CD14-positive monocyte (primary cell): ENCODE results near the gene HIPK3. TPM values are rescaled to one million over a fixed set of nuclear protein-coding genes. Genes with fewer than 3 reads are reported as not detected.

Experiments
- DNase-seq, 3 donors: peaks; one replicate each; pipeline ENCODE4 v3.0.0-alpha.2; 2011 to 2022
- H2AFZ ChIP-seq: 2 replicates; pipeline ENCODE4 v1.6.0; 2012; ENCODE audit warnings: mild to moderate bottlenecking, low read depth, low read length, inconsistent platforms; ENCODE audit not compliant: insufficient read depth, poor library complexity, severe bottlenecking
- H3K27ac ChIP-seq, 2 donors: 1 replicate in 1 of 2; 2 replicates in 1 of 2; pipeline ENCODE4 v1.5.1; 2012 to 2013; ENCODE audit warnings: low read length in 2 of 2, control low read depth in 1 of 2, inconsistent platforms in 1 of 2, low read depth in 1 of 2, mild to moderate bottlenecking in 1 of 2
- H3K27me3 ChIP-seq, 2 donors: one replicate each; pipeline versions ENCODE4 v1.6.0 to v1.6.1; 2011 to 2013; ENCODE audit warnings: low read length in 2 of 2; ENCODE audit not compliant: control insufficient read depth in 2 of 2, insufficient read depth in 2 of 2
- H3K36me3 ChIP-seq, 2 donors: replicated peaks in 1 of 2; 1 replicate in 1 of 2; 2 replicates in 1 of 2; pipeline versions ENCODE4 v1.5.1 to v1.6.1; 2012 to 2013; ENCODE audit warnings: low read length in 2 of 2, control low read depth in 1 of 2, inconsistent platforms in 1 of 2, mild to moderate bottlenecking in 1 of 2; ENCODE audit not compliant: insufficient read depth in 2 of 2, control insufficient read depth in 1 of 2
- H3K4me1 ChIP-seq, 2 donors: 1 replicate in 1 of 2; 2 replicates in 1 of 2; pipeline versions ENCODE4 v1.5.1 to v1.6.1; 2012 to 2013; ENCODE audit warnings: low read length in 2 of 2, control low read depth in 1 of 2, inconsistent platforms in 1 of 2, mild to moderate bottlenecking in 1 of 2, moderate library complexity in 1 of 2; ENCODE audit not compliant: insufficient read depth in 2 of 2, control insufficient read depth in 1 of 2
- H3K4me2 ChIP-seq: replicated peaks from 2 replicates; pipeline ENCODE3; 2012; ENCODE audit warnings: low read length, moderate library complexity, mild to moderate bottlenecking; ENCODE audit not compliant: poor library complexity, severe bottlenecking; ENCODE audit errors: extremely low read depth
- H3K4me3 ChIP-seq, 3 experiments: fragments of 200-600 bp in 1 of 3; sonication (generic) in 1 of 3; replicated peaks in 1 of 3; 1 replicate in 2 of 3; 2 replicates in 1 of 3; pipeline ENCODE4 v1.5.1; 2011 to 2013; ENCODE audit warnings: low read length in 3 of 3, mild to moderate bottlenecking in 3 of 3, control low read depth in 2 of 3, low read depth in 2 of 3, inconsistent platforms in 1 of 3, moderate library complexity in 1 of 3
- H3K79me2 ChIP-seq: 2 replicates; pipeline ENCODE4 v1.6.0; 2012; ENCODE audit warnings: mild to moderate bottlenecking, control low read depth, inconsistent platforms, low read length, moderate library complexity; ENCODE audit not compliant: insufficient read depth
- H3K9ac ChIP-seq: 2 replicates; pipeline ENCODE4 v1.6.0; 2017; ENCODE audit warnings: low read length, mild to moderate bottlenecking; ENCODE audit not compliant: insufficient read depth, poor library complexity, severe bottlenecking
- H3K9me3 ChIP-seq, 2 donors: replicated peaks in 1 of 2; 1 replicate in 1 of 2; 2 replicates in 1 of 2; pipeline versions ENCODE4 v1.5.1 to v1.6.1; 2012 to 2013; ENCODE audit warnings: low read length in 2 of 2, control low read depth in 1 of 2; ENCODE audit not compliant: control insufficient read depth in 1 of 2, insufficient read depth in 1 of 2
- H4K20me1 ChIP-seq: 2 replicates; pipeline ENCODE4 v1.6.0; 2012; ENCODE audit warnings: mild to moderate bottlenecking, low read length, control low read depth, moderate library complexity; ENCODE audit not compliant: insufficient read depth
- H3K27ac Mint-ChIP-seq, 7 donors: one replicate each; pipeline ENCODE4 v1.8.0; 2020; ENCODE audit warnings: mild to moderate bottlenecking in 7 of 7, mixed read lengths in 7 of 7, moderate library complexity in 6 of 7, inconsistent platforms in 2 of 7
- H3K27me3 Mint-ChIP-seq, 3 donors: one replicate each; pipeline ENCODE4 v1.8.0; 2021 to 2022; ENCODE audit warnings: low read depth in 3 of 3, mild to moderate bottlenecking in 3 of 3, mixed read lengths in 3 of 3, moderate library complexity in 3 of 3, inconsistent platforms in 1 of 3
- H3K36me3 Mint-ChIP-seq, 2 donors: one replicate each; pipeline ENCODE4 v1.8.0; 2020; ENCODE audit warnings: mixed read lengths in 2 of 2, inconsistent platforms in 1 of 2, mild to moderate bottlenecking in 1 of 2
- H3K4me1 Mint-ChIP-seq: one replicate; pipeline ENCODE4 v1.8.0; 2020; ENCODE audit warnings: mild to moderate bottlenecking, mixed read lengths
- H3K4me3 Mint-ChIP-seq, 2 donors: one replicate each; pipeline ENCODE4 v1.8.0; 2020; ENCODE audit warnings: mild to moderate bottlenecking in 2 of 2, mixed read lengths in 2 of 2, moderate library complexity in 1 of 2
- H3K9me3 Mint-ChIP-seq, 7 donors: one replicate each; pipeline ENCODE4 v1.8.0; 2020 to 2022; ENCODE audit warnings: mixed read lengths in 7 of 7, mild to moderate bottlenecking in 6 of 7, moderate library complexity in 6 of 7, inconsistent platforms in 2 of 7
- CTCF ChIP-seq: fragments of 200-600 bp; IDR thresholded peaks from one replicate; pipeline ENCODE4 v1.8.0; 2022; ENCODE audit warnings: antibody characterized with exemption, mild to moderate bottlenecking
- WGBS: methylation state at CpG from one replicate; pipeline ENCODE4 v1.1.5; 2013; ENCODE audit warnings: missing lambda C conversion rate; ENCODE audit not compliant: insufficient coverage; 5-methylcytosine and 5-hydroxymethylcytosine counted together
- intact Hi-C, 2 donors: fragments of 100-400 bp; cut with micrococcal nuclease; formaldehyde crosslinking; loops; one replicate each; pipeline versions ENCODE4 v1.15.0 to v1.15.1; 2023
- polyA plus RNA-seq, 3 donors: library from polyadenylated mRNA; depleted of rRNA in 1 of 3; unstranded in 2 of 3; stranded (reverse) in 1 of 3; fragments of 300-500 nt in 2 of 3; fragments of >200 nt in 1 of 3; fragmentation: Illumina TruSeq in 2 of 3; gene quantifications; 1 replicate in 2 of 3; 2 replicates in 1 of 3; pipeline ENCODE4 v1.2.3, GENCODE V29; 2012 to 2021

The HIPK3 gene
- polyA plus RNA-seq, 3 donors: 62.0 to 68.6 (median 63.5) TPM

- Histone ChIP-seq H3K4me3 (no peak overlapping the region), H4K20me1 (peaks cover 99% of the 10 kb centered on the region), H3K9ac (no peak overlapping the region), H3K4me1 (peaks cover 26 to 47% of the 10 kb centered on the region in 2 donors), H3K79me2 (peaks cover 100% of the 10 kb centered on the region), H3K27me3 (no peaks in the 10 kb centered on the region), H3K4me2 (no peak overlapping the region), H3K9me3 (no peaks in the 10 kb centered on the region), H3K36me3 (no peaks in the 10 kb centered on the region), H3K27ac (peak overlapping the region in 1 of 2 donors; percentile 46), H2AFZ (no peak overlapping the region)
- TF ChIP-seq CTCF: no peak
- DNase-seq: no peak
- Mint-ChIP-seq H3K4me3 (no peak overlapping the region), H3K36me3 (peaks cover 4 to 6% of the 10 kb centered on the region in 2 donors), H3K9me3 (peaks cover 0 to 3% (median 0%) of the 10 kb centered on the region in 7 donors), H3K27ac (peak overlapping the region in 6 of 7 donors; percentile 7 to 76 (median 43)), H3K27me3 (no peaks in the 10 kb centered on the region), H3K4me1 (peaks cover 48% of the 10 kb centered on the region)
- intact Hi-C loops: no loop called here
- 100% methylated on average over 3 of the region's 4 CpGs for WGBS
Measured at GRCh38 chr11:33268945-33269540, 11.9 kb downstream of the HIPK3 start.

- TF ChIP-seq CTCF: no peak
- H3K9me3 Mint-ChIP-seq: peaks cover 0 to 3% (median 0%) of the 10 kb centered on the region in 7 donors
- Histone ChIP-seq H3K9ac (no peak overlapping the region), H3K79me2 (peaks cover 100% of the 10 kb centered on the region), H3K9me3 (no peaks in the 10 kb centered on the region), H4K20me1 (peaks cover 99% of the 10 kb centered on the region), H3K36me3 (no peaks in the 10 kb centered on the region), H3K27me3 (no peaks in the 10 kb centered on the region), H3K4me3 (no peak overlapping the region), H3K4me1 (peaks cover 23 to 39% of the 10 kb centered on the region in 2 donors), H3K4me2 (no peak overlapping the region), H2AFZ (no peak overlapping the region), H3K27ac (no peak overlapping the region)
- H3K4me1 Mint-ChIP-seq: peaks cover 47% of the 10 kb centered on the region
- no peaks in the 10 kb centered on the region for H3K27me3 Mint-ChIP-seq
- H3K27ac Mint-ChIP-seq: peak overlapping the region in 5 of 7 donors; percentile 16 to 76 (median 53)
- no CpG with 5 or more reads among the region's 6 CpGs for WGBS
- no peak overlapping the region for H3K4me3 Mint-ChIP-seq
- peaks cover 4 to 6% of the 10 kb centered on the region in 2 donors for H3K36me3 Mint-ChIP-seq
- intact Hi-C loops: loop anchor here in 1 of 2 donors (10.0 kb wide), 1 partner anchor 55 kb away; no protein-coding TSS in a partner anchor
- no peak for DNase-seq
Measured at GRCh38 chr11:33269822-33270221, 12.6 kb downstream of the HIPK3 start.
